Panc1 (cell line): ENCODE data around the gene HOXD9. TPM values are rescaled to one million over a fixed set of nuclear protein-coding genes. Genes with fewer than 3 reads are reported as not detected.

Experiments used
- ATAC-seq: fragments of 200-7000 bp; cut with Tn5 transposase; 2 replicates; pipeline ENCODE4 v1.9.1; 2020; ENCODE audit warnings: mild to moderate bottlenecking, moderate library complexity
- BruUV-seq: library from RNA; stranded (reverse); fragments of 400-500 nt; replicated peaks from 2 replicates; lab custom pipeline; 2021; lab: Mats Ljungman, UMichigan
- CTCF ChIA-PET: fragments of 300-600 bp; sonication (Branson Sonifier 250); formaldehyde crosslinking; loops from one replicate; lab custom pipeline; 2022; ENCODE audit warnings: antibody characterized with exemption; lab: Charles Lee
- POLR2A ChIA-PET: fragments of 300-600 bp; sonication (Branson Sonifier 250); formaldehyde crosslinking; loops from one replicate; lab custom pipeline; 2022; ENCODE audit warnings: antibody characterized with exemption; lab: Charles Lee
- DNase-seq: peaks from one replicate; pipeline ENCODE4 v3.0.0-alpha.2; 2010; ENCODE audit warnings: low read depth, low spot score
- H3K27ac ChIP-seq: 2 replicates; pipeline ENCODE4 v1.5.1; 2011; ENCODE audit warnings: mild to moderate bottlenecking, low read length, inconsistent platforms
- H3K27me3 ChIP-seq: fragments of 200-500 bp; sonication (Bioruptor generic); 2 replicates; pipeline ENCODE4 v1.6.0; 2014; ENCODE audit warnings: low read length, inconsistent platforms; ENCODE audit not compliant: control insufficient read depth, insufficient read depth
- H3K36me3 ChIP-seq: fragments of 200-500 bp; sonication (Bioruptor generic); 2 replicates; pipeline ENCODE4 v1.5.1; 2014; ENCODE audit warnings: inconsistent platforms, mild to moderate bottlenecking, low read length, moderate library complexity; ENCODE audit not compliant: control insufficient read depth, insufficient read depth
- H3K4me1 ChIP-seq: 2 replicates; pipeline ENCODE4 v1.5.1; 2011; ENCODE audit warnings: inconsistent platforms, mild to moderate bottlenecking, low read length, moderate library complexity; ENCODE audit not compliant: control insufficient read depth, insufficient read depth
- H3K4me3 ChIP-seq, 2 experiments: 2 replicates each; pipeline ENCODE4 v1.5.1; 2011 to 2012; ENCODE audit warnings: low read depth in 2 of 2, low read length in 2 of 2, mild to moderate bottlenecking in 2 of 2, inconsistent platforms in 1 of 2, moderate library complexity in 1 of 2
- H3K9me3 ChIP-seq: fragments of 200-500 bp; sonication (Bioruptor generic); 2 replicates; pipeline ENCODE4 v1.5.1; 2014; ENCODE audit warnings: low read depth, mild to moderate bottlenecking, inconsistent platforms, low read length, moderate library complexity; ENCODE audit not compliant: control insufficient read depth, insufficient read depth
- POLR2AphosphoS5 ChIP-seq: IDR thresholded peaks from 2 replicates; pipeline ENCODE4 v1.6.1; 2012; ENCODE audit warnings: mild to moderate bottlenecking, low read depth, low read length, moderate library complexity
- SIN3A ChIP-seq: IDR thresholded peaks from 2 replicates; pipeline ENCODE4 v1.6.1; 2012; ENCODE audit warnings: low read depth, mild to moderate bottlenecking, low read length, moderate library complexity, borderline replicate concordance; ENCODE audit not compliant: insufficient read depth
- TCF7L2 ChIP-seq: IDR thresholded peaks from 2 replicates; pipeline ENCODE4 v1.6.1; 2011; ENCODE audit warnings: mild to moderate bottlenecking, low read depth, low read length, inconsistent platforms
- in situ Hi-C: cut with HindIII; loops from 2 replicates; pipeline ENCODE4 v1.10.0; 2016; ENCODE audit warnings: low sequenced_read_pairs, low pct_unique_long_range_greater_than_20kb
- intact Hi-C: fragments of 100-400 bp; cut with micrococcal nuclease; formaldehyde crosslinking; loops from one replicate; pipeline ENCODE4 v1.10.0; 2022; ENCODE audit not compliant: unreplicated experiment
- total RNA-seq: library from RNA; stranded (reverse); gene quantifications from one replicate; pipeline ENCODE4 v1.2.1, GENCODE V29; 2021; ENCODE audit not compliant: unreplicated experiment
- TF ChIP-seq, protein P1 (sequence below), 2 experiments: IDR thresholded peaks; 2 replicates each; pipeline ENCODE4 v1.6.1; 2011 to 2012; ENCODE audit warnings: low read depth in 2 of 2, control low read depth in 1 of 2, low read length in 1 of 2, mild to moderate bottlenecking in 1 of 2, moderate library complexity in 1 of 2; ENCODE audit not compliant: insufficient read depth in 1 of 2
- TF ChIP-seq, protein P2 (sequence below): fragments of 450-650 bp; IDR thresholded peaks from 2 replicates; pipeline ENCODE4 v1.5.1; 2017; ENCODE audit warnings: mild to moderate bottlenecking

HOXD9 gene
- total RNA-seq, 1 experiment from 2014 or later = 0.15 TPM

DNA sequence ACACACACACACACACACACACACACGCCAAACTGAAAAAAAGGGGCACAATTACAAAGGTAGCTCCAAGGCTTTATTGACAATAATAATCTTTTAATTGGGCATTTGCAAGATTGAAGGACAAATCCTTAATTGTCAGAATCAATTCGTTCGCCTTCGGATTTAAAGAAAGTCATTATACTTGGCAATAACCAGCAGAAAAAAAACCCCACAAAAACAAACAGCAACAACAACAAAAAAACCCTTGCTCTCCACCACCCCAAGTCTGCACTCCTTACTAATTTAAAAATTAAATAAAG, 5.2 kb downstream of the HOXD9 start:
- BruUV-seq = no TSS peak
- no peak for ATAC-seq
- DNase-seq = no peak
- H3K27ac ChIP-seq = no peak overlapping the region
- TF ChIP-seq POLR2AphosphoS5 = no peak
- TF ChIP-seq, protein P1, sequence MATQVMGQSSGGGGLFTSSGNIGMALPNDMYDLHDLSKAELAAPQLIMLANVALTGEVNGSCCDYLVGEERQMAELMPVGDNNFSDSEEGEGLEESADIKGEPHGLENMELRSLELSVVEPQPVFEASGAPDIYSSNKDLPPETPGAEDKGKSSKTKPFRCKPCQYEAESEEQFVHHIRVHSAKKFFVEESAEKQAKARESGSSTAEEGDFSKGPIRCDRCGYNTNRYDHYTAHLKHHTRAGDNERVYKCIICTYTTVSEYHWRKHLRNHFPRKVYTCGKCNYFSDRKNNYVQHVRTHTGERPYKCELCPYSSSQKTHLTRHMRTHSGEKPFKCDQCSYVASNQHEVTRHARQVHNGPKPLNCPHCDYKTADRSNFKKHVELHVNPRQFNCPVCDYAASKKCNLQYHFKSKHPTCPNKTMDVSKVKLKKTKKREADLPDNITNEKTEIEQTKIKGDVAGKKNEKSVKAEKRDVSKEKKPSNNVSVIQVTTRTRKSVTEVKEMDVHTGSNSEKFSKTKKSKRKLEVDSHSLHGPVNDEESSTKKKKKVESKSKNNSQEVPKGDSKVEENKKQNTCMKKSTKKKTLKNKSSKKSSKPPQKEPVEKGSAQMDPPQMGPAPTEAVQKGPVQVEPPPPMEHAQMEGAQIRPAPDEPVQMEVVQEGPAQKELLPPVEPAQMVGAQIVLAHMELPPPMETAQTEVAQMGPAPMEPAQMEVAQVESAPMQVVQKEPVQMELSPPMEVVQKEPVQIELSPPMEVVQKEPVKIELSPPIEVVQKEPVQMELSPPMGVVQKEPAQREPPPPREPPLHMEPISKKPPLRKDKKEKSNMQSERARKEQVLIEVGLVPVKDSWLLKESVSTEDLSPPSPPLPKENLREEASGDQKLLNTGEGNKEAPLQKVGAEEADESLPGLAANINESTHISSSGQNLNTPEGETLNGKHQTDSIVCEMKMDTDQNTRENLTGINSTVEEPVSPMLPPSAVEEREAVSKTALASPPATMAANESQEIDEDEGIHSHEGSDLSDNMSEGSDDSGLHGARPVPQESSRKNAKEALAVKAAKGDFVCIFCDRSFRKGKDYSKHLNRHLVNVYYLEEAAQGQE (IDR thresholded peaks at IDR 0.05; ENCODE audit: insufficient read depth in 1 of 2, low read depth in 2 of 2, low read length in 1 of 2) = no peak
- in situ Hi-C loops = no loop called here
- H3K4me1 ChIP-seq = peaks cover 7% of the 10 kb centered on the region
- intact Hi-C loops = loop anchor here (2.0 to 10.0 kb wide), 5 partner anchors 511 to 1035 kb away; no protein-coding TSS in a partner anchor
- CTCF ChIA-PET = interaction anchor here (0.6 kb wide), 1 partner anchor 64 kb away, joined by 6 read pairs; no protein-coding TSS in a partner anchor
- no peak overlapping the region for H3K4me3 ChIP-seq
- no peaks in the 10 kb centered on the region for H3K9me3 ChIP-seq
- H3K27me3 ChIP-seq = no peaks in the 10 kb centered on the region
- H3K36me3 ChIP-seq = no peaks in the 10 kb centered on the region
- POLR2A ChIA-PET = no interaction called here

DNA sequence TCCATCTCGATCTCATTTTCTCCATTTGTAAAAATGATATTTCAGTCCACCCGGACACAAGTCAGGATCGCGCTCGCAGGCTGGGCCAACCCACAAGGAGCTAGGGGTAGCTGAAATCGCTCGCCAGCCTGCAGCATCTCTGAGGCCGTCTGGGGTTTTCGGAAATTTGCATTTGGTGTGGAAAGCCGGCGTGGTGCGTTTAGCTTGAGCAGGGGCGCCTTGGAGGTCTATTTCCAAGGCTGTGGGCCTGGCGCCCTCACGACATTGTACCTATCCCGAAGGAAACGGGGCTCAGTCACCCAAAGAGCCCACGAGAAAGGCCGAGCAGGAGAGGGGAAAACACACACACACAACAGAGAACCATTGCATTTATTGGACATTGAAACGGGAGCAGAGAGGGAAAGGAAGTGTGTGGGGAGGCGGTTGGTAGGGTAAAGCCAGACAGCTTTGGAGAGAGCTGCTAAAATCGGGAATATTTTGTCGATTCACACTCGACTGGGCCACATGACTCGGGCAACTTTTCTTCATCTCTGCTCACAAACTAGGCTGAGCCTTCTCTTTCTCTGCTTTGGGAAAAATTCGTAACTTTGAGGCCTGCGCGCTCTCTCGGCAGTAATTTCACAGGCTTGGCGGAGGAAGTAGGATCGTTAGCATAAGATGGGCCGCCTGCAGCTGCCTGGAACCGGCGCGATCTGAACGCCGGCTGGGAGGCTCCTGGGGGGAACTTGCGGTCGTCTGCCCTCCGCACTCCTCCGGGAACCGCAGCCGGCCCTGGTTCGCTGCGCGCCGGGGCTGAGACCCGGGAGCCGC, 5.9 kb downstream of the HOXD9 start:
- no peak overlapping the region for H3K4me3 ChIP-seq
- no peak for ATAC-seq
- intact Hi-C loops = loop anchor here (5.0 to 10.0 kb wide), 4 partner anchors 524 to 1034 kb away; no protein-coding TSS in a partner anchor

More for the DNA sequence above, 5.9 kb downstream of the HOXD9 start:
- H3K9me3 ChIP-seq = no peaks in the 10 kb centered on the region
- POLR2A ChIA-PET = no interaction called here
- no peak for TF ChIP-seq POLR2AphosphoS5
- TF ChIP-seq, protein P2, sequence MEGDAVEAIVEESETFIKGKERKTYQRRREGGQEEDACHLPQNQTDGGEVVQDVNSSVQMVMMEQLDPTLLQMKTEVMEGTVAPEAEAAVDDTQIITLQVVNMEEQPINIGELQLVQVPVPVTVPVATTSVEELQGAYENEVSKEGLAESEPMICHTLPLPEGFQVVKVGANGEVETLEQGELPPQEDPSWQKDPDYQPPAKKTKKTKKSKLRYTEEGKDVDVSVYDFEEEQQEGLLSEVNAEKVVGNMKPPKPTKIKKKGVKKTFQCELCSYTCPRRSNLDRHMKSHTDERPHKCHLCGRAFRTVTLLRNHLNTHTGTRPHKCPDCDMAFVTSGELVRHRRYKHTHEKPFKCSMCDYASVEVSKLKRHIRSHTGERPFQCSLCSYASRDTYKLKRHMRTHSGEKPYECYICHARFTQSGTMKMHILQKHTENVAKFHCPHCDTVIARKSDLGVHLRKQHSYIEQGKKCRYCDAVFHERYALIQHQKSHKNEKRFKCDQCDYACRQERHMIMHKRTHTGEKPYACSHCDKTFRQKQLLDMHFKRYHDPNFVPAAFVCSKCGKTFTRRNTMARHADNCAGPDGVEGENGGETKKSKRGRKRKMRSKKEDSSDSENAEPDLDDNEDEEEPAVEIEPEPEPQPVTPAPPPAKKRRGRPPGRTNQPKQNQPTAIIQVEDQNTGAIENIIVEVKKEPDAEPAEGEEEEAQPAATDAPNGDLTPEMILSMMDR = no peak
- TF ChIP-seq, protein P1 (IDR thresholded peaks at IDR 0.05; ENCODE audit: insufficient read depth in 1 of 2, low read depth in 2 of 2, low read length in 1 of 2) = no peak
- TF ChIP-seq TCF7L2 = no peak
- no peak for TF ChIP-seq SIN3A
- H3K27me3 ChIP-seq = no peaks in the 10 kb centered on the region
- H3K36me3 ChIP-seq = no peaks in the 10 kb centered on the region
- H3K27ac ChIP-seq = no peak overlapping the region
- no TSS peak for BruUV-seq
- in situ Hi-C loops = no loop called here
- DNase-seq = no peak
- CTCF ChIA-PET = interaction anchor here (0.6 kb wide), 2 partner anchors 63 to 425 kb away, joined by 3 to 6 read pairs; no protein-coding TSS in a partner anchor
- peaks cover 13% of the 10 kb centered on the region for H3K4me1 ChIP-seq
